ENCODE results near the gene RIPOR2.

DNA sequence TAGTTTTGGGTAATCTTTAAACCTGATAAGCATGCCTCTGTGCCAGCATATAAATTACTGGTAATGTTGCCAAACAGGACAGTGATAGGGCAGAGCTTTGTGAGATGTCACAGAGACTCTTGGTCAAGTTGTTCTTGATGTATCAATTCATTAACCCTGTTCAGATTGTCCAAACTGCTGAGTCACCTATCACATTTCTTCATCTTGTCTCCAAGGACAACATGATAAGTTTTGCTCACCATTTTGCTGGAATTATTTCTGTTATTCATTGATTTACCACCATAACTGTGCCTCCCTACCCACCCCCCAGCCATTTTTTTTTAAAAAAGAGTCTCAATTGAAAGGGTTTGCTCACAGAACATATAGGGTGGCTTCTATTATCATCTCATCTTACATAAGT is 180.5 kb downstream of the RIPOR2 start:
- TF ChIP-seq EZH2 (IDR thresholded peaks at IDR 0.05; ENCODE audit: borderline replicate concordance, low read length) = no peak
- TF ChIP-seq, protein P1, sequence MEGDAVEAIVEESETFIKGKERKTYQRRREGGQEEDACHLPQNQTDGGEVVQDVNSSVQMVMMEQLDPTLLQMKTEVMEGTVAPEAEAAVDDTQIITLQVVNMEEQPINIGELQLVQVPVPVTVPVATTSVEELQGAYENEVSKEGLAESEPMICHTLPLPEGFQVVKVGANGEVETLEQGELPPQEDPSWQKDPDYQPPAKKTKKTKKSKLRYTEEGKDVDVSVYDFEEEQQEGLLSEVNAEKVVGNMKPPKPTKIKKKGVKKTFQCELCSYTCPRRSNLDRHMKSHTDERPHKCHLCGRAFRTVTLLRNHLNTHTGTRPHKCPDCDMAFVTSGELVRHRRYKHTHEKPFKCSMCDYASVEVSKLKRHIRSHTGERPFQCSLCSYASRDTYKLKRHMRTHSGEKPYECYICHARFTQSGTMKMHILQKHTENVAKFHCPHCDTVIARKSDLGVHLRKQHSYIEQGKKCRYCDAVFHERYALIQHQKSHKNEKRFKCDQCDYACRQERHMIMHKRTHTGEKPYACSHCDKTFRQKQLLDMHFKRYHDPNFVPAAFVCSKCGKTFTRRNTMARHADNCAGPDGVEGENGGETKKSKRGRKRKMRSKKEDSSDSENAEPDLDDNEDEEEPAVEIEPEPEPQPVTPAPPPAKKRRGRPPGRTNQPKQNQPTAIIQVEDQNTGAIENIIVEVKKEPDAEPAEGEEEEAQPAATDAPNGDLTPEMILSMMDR (conservative IDR thresholded peaks at IDR 0.05 in 1 of 2, IDR thresholded peaks at IDR 0.05 in 1 of 2; ENCODE audit: extremely low read depth in 1 of 2, insufficient read depth in 1 of 2, low read depth in 1 of 2, low read length in 2 of 2) = no peak

All from mammary epithelial cell (primary cell).